ENCODE results near the gene CHURC1. TPM values are rescaled to one million over a fixed set of nuclear protein-coding genes. Genes with fewer than 3 reads are reported as not detected.

CHURC1 gene
- total RNA-seq, 1 donor from 2014 or later: 53.5 TPM

DNA sequence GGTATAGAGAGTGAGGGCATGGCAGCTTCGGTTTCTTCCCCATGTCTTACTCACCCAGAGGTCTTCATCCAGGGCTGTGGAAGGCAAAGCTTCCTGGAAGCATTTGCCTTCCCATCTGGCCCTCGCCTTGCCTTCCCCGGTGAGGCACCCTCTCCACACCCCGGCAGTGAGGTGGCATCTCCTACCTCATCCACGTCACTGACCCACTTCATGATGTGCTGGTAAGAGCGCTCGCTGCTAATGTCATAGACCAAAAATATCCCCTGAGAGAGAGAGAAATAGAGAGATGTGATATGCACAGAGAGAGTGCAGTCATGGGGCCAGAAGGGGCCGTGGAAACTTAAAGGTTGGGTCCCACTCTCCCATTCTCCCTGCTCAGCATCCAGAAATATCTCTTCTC is 36.6 kb downstream of the CHURC1 start:
- no peak for DNase-seq

DNA sequence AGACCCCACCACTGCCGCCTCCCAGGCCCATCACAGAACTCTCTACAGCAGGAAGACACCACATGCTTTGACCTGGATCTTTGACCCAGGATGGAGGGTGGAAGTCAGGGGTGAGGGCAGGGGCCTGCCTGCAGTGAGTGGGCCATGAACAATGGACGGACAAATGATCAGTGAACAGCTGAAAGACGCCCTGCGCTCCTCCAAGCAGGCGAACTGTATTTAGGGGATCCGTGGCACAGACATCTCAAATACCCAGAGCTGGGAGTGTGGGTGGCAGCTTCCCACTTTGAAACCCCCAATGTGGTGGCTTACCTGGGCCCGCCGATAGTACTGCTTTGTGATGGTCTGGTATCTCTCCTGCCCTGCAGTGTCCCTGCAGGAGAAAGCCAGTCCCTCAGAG is 37.0 kb downstream of the CHURC1 start:
- peaks cover 8% of the 10 kb centered on the region for H3K36me3 Mint-ChIP-seq (ENCODE audit: low read depth)
- intact Hi-C loops (cut with micrococcal nuclease): no loop called here
- H3K4me1 Mint-ChIP-seq: peaks cover 6% of the 10 kb centered on the region
- H3K27ac Mint-ChIP-seq: no peak overlapping the region
- H3K9me3 Mint-ChIP-seq: no peaks in the 10 kb centered on the region
- no peak for DNase-seq
- H3K27me3 Mint-ChIP-seq: no peaks in the 10 kb centered on the region
- H3K4me3 Mint-ChIP-seq: no peak overlapping the region

More for the DNA sequence above, 36.6 kb downstream of the CHURC1 start:
- Mint-ChIP-seq H3K27me3 (no peaks in the 10 kb centered on the region), H3K4me1 (peaks cover 6% of the 10 kb centered on the region), H3K9me3 (no peaks in the 10 kb centered on the region), H3K36me3 (ENCODE audit: low read depth) (peaks cover 8% of the 10 kb centered on the region), H3K4me3 (no peak overlapping the region), H3K27ac (no peak overlapping the region)
- intact Hi-C loops (cut with micrococcal nuclease): no loop called here

DNA sequence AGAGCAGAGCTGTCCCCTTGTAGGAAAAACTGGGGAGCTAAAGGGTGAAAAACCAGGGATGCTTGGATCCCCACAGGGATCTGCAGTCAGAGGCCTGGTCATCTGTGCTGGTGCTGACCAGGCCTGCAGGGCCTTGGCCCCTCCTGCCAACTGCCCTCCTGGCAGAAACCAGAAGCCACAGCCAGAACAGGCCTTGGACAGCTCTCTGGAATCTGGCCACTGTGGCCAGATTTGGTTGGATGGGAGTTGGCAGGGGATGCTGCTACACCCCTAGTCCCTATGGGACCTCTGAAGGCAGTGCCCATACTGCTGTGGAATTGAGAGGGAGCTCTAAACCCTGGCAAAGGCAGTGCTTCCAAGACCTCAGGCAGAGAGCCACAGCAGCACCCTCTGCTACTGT is 37.5 kb downstream of the CHURC1 start:
- no peak overlapping the region for H3K4me3 Mint-ChIP-seq
- H3K36me3 Mint-ChIP-seq (ENCODE audit: low read depth): peaks cover 8% of the 10 kb centered on the region
- no peaks in the 10 kb centered on the region for H3K27me3 Mint-ChIP-seq
- DNase-seq: no peak
- intact Hi-C loops (cut with micrococcal nuclease): no loop called here
- H3K9me3 Mint-ChIP-seq: no peaks in the 10 kb centered on the region
- no peak overlapping the region for H3K27ac Mint-ChIP-seq
- peaks cover 2% of the 10 kb centered on the region for H3K4me1 Mint-ChIP-seq

DNA sequence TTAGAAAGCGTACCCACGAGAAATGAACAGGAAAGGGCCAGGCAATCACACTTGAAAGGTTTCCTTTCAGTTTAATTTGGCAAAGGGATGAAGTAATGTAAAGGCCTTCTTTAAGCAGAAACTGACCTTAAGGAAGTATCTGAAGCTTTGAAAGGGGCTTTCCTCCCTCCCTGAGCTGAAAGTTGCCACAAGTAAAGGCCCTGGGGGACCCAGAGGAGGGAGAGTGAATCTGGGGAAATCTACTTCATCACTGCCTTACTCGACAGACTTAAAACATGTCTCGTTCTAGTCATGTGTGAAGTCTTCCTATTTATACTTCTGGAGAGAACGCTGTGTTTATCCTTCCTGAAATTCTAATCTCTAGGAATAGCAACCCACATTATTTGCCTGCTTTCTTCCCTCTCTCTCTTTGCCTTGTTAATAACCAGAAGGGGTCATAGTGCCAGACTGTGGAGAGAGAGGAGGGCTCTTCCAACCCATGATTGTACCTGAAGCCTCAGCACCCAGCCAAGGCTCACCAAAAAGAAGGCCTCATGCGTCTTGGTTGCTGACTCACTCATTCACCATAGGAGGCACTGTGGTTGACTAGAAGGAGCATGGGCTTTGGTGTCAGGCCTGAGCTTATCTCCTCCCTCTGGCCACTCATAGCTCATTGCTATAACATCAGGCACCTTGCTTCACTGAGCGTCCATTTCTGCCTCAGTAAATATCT is 38.5 kb downstream of the CHURC1 start:
- intact Hi-C loops (cut with micrococcal nuclease): no loop called here
- no peak for DNase-seq
- Mint-ChIP-seq H3K4me3 (no peak overlapping the region), H3K9me3 (no peaks in the 10 kb centered on the region), H3K36me3 (ENCODE audit: low read depth) (peaks cover 8% of the 10 kb centered on the region), H3K27ac (no peak overlapping the region), H3K4me1 (peaks cover 2% of the 10 kb centered on the region), H3K27me3 (no peaks in the 10 kb centered on the region)

DNA sequence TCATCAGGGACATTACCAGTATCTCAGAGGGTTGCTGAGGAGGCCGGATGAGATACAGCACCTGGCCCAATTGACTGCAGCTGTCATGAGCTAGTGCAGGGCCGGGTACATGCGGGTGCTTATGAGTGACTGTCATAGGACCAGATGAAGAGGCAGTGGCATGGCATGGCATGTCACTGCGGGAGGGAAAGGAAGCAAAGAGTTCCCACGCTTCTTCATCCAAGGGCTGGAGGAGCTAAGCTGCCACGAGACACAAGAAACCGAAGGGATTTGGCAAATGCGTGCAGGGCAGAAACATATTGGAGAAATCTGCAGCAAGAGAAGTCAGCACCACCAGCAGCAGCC is 39.0 kb downstream of the CHURC1 start:
- intact Hi-C loops (cut with micrococcal nuclease): no loop called here
- DNase-seq: no peak
- Mint-ChIP-seq H3K27ac (no peak overlapping the region), H3K36me3 (ENCODE audit: low read depth) (peaks cover 8% of the 10 kb centered on the region), H3K9me3 (no peaks in the 10 kb centered on the region), H3K4me3 (no peak overlapping the region), H3K27me3 (no peaks in the 10 kb centered on the region), H3K4me1 (peaks cover 2% of the 10 kb centered on the region)

DNA sequence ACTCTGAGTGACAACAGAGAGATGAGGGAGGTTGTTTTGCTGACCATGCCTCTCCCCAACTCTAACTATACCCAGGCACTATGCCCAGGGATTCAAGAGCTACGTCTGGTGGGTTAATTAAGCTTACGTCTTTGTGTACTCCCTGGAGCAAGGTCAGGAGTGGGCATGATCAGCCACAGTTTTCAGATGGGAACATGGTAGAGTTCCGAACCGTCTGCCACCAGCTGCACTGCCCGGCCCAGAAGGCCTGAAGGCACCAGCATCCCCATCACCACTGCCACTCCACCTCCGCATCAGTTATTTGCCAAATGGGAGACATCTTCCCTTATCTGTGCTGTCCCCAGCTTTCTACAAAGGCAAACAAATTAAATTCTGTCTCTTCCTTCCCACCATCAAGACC is 39.4 kb downstream of the CHURC1 start:
- intact Hi-C loops (cut with micrococcal nuclease): no loop called here
- Mint-ChIP-seq H3K27ac (no peak overlapping the region), H3K36me3 (ENCODE audit: low read depth) (peaks cover 8% of the 10 kb centered on the region), H3K9me3 (no peaks in the 10 kb centered on the region), H3K4me1 (peaks cover 2% of the 10 kb centered on the region), H3K4me3 (no peak overlapping the region), H3K27me3 (no peaks in the 10 kb centered on the region)
- DNase-seq: no peak

DNA sequence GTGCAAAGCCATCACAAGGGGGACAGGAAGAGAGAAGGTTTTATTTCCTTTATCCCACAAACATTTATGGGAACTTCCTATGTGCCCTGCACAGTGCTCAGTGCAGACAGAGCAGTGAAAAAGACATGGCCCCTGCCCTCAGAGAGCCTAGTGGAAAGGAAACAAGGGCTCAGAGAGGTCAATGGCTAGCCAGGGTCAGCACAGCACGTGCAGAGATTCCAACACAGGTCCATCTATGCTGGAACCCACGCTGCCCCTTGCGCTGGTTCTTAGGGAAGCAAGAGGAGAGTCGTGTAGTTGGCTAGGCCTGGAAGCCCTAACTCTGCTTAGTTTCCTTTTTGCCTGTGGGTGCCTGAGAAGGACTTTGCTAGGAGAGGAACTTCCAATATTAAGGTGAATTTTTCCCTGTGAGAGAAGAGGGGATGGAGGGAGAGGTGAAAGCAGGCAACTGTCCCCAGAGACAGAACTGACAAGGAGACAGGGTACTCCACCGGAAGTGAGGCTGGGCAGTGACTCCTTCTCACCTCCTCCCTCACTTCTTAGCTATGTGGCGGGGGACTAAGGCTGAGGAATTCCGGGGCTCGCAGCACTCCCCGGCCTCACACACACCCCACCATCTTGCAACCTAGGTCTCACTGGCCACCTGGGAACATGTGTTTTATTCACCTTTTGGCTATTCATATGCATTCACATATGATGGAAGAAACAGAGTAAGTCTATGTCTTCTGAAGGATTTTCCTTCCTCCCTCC is 40.4 kb downstream of the CHURC1 start:
- H3K4me3 Mint-ChIP-seq: no peak overlapping the region
- H3K4me1 Mint-ChIP-seq: peaks cover 2% of the 10 kb centered on the region
- H3K9me3 Mint-ChIP-seq: no peaks in the 10 kb centered on the region
- intact Hi-C loops (cut with micrococcal nuclease): no loop called here
- H3K36me3 Mint-ChIP-seq (ENCODE audit: low read depth): peaks cover 3% of the 10 kb centered on the region
- H3K27ac Mint-ChIP-seq: no peak overlapping the region
- no peak for DNase-seq
- H3K27me3 Mint-ChIP-seq: no peaks in the 10 kb centered on the region

DNA sequence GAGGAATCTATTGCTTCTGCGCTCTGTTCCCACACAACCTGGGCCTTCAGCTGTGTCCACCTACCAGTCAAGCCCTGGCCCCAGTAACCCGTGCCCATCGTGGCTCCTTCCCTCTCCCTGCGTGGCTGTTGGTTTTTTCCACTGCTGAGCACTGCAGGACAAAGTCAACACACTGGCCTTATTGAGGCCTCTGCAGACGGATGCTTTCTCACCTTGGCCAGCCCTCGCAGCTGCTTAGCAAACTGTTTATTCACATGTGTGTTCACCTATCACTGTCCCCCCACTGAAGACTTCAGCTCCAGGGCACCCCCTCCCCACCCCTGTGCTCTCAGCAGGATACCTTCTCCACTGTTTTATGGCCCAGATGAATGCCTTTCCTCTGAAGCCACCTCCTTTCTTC is 41.0 kb downstream of the CHURC1 start:
- Mint-ChIP-seq H3K9me3 (no peaks in the 10 kb centered on the region), H3K27me3 (no peaks in the 10 kb centered on the region), H3K4me3 (no peak overlapping the region), H3K4me1 (peaks cover 2% of the 10 kb centered on the region), H3K27ac (no peak overlapping the region), H3K36me3 (ENCODE audit: low read depth) (peaks cover 2% of the 10 kb centered on the region)
- DNase-seq: no peak
- intact Hi-C loops (cut with micrococcal nuclease): no loop called here

DNA sequence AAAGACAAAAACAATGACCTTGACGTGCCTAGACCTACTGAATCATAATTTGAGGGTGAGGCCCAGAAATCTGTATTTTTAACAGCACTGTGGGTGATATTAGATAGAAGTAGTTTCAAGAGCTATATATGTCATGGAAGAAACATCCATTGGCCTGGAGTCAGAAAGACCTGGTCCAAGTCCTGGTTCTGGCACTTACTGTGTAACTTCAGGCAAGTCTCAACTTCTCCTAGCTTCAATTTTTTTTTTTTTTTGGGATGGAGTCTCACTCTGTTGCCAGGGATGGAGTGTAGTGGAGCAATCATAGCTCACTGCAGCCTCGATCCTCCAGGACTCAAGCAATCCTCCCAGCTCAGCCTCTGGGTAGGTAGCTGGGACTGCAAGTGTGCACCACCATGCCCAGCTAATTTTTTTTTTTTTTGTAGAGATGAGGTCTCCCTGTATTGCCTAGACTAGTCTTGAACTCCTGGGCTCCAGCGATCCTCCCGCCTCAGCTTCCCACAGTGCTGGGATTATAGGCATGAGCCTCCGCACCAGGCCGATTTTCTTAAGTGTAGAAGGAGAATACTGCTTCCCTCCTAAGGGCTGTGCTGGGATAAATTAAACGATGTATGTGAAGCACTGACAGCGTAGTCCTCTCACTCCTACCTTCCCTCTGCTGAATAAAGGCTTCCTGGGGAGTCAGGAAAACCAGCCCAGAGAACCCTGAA is 42.6 kb downstream of the CHURC1 start:
- H3K36me3 Mint-ChIP-seq (ENCODE audit: low read depth): no peaks in the 10 kb centered on the region
- no peaks in the 10 kb centered on the region for H3K9me3 Mint-ChIP-seq
- no peaks in the 10 kb centered on the region for H3K27me3 Mint-ChIP-seq
- no peak for DNase-seq
- intact Hi-C loops (cut with micrococcal nuclease): no loop called here
- H3K27ac Mint-ChIP-seq: no peak overlapping the region
- no peak overlapping the region for H3K4me3 Mint-ChIP-seq
- H3K4me1 Mint-ChIP-seq: peaks cover 4% of the 10 kb centered on the region

DNA sequence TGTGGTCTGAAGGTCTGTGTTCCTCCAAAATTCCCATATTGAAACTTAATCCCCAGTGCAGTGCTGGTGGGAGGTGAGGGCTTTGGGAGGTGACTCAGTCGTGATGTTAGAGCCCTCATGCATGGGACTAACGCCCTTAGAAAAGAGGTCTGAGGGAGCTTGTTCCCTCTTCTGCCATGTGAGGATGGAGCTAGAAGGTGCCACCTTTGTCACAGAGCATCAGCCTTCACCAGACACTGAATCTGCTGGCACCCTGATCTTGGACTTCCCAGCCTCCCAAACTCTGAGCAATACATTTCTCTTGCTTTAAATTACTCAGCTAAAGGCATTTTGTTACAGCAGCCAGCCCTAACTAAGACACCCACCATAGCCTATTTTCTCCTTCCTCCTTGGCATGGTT is 43.9 kb downstream of the CHURC1 start:
- intact Hi-C loops (cut with micrococcal nuclease): no loop called here
- H3K9me3 Mint-ChIP-seq: no peaks in the 10 kb centered on the region
- no peak for DNase-seq
- no peaks in the 10 kb centered on the region for H3K36me3 Mint-ChIP-seq (ENCODE audit: low read depth)
- no peak overlapping the region for H3K27ac Mint-ChIP-seq
- no peak overlapping the region for H3K4me3 Mint-ChIP-seq
- peaks cover 2% of the 10 kb centered on the region for H3K4me1 Mint-ChIP-seq
- no peaks in the 10 kb centered on the region for H3K27me3 Mint-ChIP-seq

DNA sequence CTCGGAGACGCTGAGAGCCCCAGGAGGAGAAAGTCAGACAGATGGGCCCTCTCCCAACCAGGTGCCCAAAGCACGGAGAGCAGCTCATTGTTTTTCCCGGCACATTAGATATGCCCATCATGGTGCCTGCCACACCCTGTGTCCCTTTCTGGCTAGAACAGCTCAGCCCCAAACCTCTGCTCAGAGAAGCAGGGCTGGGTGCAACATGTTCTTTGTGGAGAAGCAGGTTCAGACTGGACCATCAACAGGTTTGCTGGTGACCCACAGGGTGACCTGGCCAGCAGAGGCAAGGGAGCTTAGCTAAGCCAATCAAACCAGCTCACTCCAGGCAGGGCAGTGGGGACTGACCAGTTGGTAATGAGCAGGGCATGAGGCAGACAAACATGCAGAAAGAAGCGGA is 44.5 kb downstream of the CHURC1 start:
- Mint-ChIP-seq H3K27me3 (no peaks in the 10 kb centered on the region), H3K4me3 (no peak overlapping the region), H3K27ac (no peak overlapping the region), H3K9me3 (no peaks in the 10 kb centered on the region), H3K4me1 (peaks cover 2% of the 10 kb centered on the region), H3K36me3 (ENCODE audit: low read depth) (no peaks in the 10 kb centered on the region)
- intact Hi-C loops (cut with micrococcal nuclease): no loop called here
- no peak for DNase-seq

DNA sequence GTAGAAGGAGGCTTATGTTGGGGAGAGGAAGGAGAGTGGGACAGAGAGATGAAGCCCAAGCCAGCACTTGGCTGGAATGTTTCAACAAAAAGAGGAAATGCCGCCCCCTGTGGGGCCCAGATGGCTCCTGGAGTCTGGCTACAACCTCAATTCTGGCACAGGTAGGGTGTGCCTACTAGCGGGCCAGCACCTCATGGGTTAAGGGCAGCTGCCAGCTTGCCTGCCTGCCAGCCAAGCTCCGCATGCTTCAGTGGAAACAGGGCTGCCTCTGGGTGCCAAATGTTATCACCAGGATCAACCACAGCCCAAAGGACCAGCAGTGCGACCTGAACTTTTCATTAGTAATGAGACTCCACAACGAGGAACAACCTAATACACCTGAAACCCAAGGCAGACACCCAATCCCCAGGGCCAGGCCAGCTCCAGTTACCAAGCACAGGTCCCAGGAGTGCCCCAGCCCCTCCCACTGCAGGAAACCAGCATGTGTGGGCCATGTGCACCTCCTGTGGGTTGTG is 46.6 kb downstream of the CHURC1 start:
- Mint-ChIP-seq H3K27me3 (no peaks in the 10 kb centered on the region), H3K36me3 (ENCODE audit: low read depth) (peaks cover 1% of the 10 kb centered on the region), H3K27ac (no peak overlapping the region), H3K9me3 (no peaks in the 10 kb centered on the region), H3K4me1 (peaks cover 5% of the 10 kb centered on the region), H3K4me3 (no peak overlapping the region)
- intact Hi-C loops (cut with micrococcal nuclease): no loop called here
- DNase-seq: no peak

DNA sequence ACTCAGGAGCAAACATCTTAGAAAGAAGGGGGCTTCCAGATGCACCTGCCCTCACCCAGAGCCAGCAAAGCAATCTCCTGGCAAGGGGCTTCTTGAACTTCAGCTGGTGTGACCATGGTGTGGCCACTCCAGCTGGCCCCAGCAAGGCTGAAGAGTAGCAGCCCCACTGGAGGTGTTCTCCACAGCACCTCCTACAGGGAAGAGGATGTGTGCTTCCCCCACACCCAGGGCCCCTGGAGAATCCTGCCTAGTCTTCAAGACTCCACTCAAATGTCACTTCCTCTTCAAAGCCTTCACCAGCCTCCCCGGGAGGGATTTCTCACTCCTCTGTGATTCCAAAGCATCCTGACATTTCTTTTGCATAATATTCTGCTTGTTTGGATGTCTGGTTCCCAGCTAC is 49.4 kb downstream of the CHURC1 start:
- H3K4me3 Mint-ChIP-seq: no peak overlapping the region
- intact Hi-C loops (cut with micrococcal nuclease): no loop called here
- peaks cover 1% of the 10 kb centered on the region for H3K36me3 Mint-ChIP-seq (ENCODE audit: low read depth)
- DNase-seq: no peak
- H3K4me1 Mint-ChIP-seq: peaks cover 5% of the 10 kb centered on the region
- no peaks in the 10 kb centered on the region for H3K9me3 Mint-ChIP-seq
- H3K27me3 Mint-ChIP-seq: no peaks in the 10 kb centered on the region
- H3K27ac Mint-ChIP-seq: no peak overlapping the region

DNA sequence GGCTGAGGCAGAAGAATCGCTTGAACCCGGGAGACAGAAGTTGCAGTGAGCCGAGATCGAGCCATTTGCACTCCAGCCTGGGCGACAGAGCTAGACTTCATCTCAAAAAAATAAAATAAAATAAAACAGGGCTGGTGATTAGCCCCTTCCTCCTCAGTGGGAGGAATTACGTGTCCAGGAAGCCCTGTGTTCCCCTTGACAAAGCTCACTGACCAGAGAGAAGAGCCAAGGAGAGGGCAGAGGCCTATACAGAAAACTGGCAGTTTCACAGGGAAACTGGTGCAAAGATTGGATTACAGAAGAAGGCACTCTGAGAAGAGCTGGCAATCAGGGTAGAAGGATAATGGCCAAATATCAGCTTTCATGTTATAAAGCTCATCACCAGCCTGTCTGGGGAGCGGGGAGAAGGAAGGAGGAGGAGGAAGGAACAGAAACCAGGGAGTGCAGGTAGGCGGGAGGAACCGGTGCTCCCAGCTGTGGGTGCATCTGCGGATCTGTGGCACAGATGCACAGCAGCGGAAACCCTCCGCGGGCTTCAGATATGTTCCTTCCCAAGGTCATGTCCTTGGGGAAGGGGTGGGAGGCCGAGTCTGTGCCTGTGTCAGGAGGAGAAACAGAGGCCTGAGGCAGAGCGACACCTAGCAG is 51.2 kb downstream of the CHURC1 start:
- peaks cover 3% of the 10 kb centered on the region for H3K27me3 Mint-ChIP-seq
- H3K27ac Mint-ChIP-seq: no peak overlapping the region
- no peak for DNase-seq
- peaks cover 1% of the 10 kb centered on the region for H3K36me3 Mint-ChIP-seq (ENCODE audit: low read depth)
- peaks cover 8% of the 10 kb centered on the region for H3K4me1 Mint-ChIP-seq
- H3K9me3 Mint-ChIP-seq: no peaks in the 10 kb centered on the region
- intact Hi-C loops (cut with micrococcal nuclease): no loop called here
- no peak overlapping the region for H3K4me3 Mint-ChIP-seq

Data from activated CD4-positive, alpha-beta T cell treated with anti-CD3 and anti-CD28 coated beads, Interleukin-2, amount 10 ng/mL, durations not matched to agents 24 days and 14 days (primary cell).